ENCODE results near the gene RBM5. TPM values are rescaled to one million over a fixed set of nuclear protein-coding genes. Genes with fewer than 3 reads are reported as not detected.

Gene RBM5
- total RNA-seq, 1 experiment from 2014 or later = 89.1 TPM

DNA sequence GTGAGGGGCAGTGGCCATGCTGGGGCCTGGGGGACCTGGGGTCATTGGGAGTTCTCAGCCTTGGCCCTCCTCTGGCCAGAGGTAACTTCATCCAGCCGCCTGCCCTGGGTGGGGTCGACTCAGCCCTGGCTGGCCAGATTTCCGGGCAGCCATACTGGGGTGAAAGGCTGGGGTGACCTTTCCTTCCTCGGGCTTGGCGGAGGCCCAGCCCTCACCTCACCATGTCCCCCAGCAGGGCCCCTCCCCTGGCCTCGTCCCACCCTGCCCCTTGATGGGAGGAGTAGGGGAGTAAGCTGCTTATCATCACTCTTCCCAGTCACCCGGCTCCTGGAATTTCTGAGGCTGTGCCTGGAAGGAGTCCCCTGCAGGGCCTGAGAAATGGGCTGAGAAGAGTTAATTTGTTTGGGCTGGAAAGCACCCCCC is 71.9 kb downstream of the RBM5 start (continued):
- TF ChIP-seq, protein P1, sequence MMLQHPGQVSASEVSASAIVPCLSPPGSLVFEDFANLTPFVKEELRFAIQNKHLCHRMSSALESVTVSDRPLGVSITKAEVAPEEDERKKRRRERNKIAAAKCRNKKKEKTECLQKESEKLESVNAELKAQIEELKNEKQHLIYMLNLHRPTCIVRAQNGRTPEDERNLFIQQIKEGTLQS (IDR thresholded peaks at IDR 0.05) = no peak
- TF ChIP-seq ELF1 (IDR thresholded peaks at IDR 0.05; ENCODE audit: borderline replicate concordance, low read depth) (no peak), EZH2phosphoT487 (IDR thresholded peaks at IDR 0.05; ENCODE audit: borderline replicate concordance) (no peak), FOSL1 (IDR thresholded peaks at IDR 0.05; ENCODE audit: low read depth) (no peak), EGR1 (IDR thresholded peaks at IDR 0.05; ENCODE audit: low read depth) (no peak), ZFX (IDR thresholded peaks at IDR 0.05) (no peak), ZNF274 (IDR thresholded peaks at IDR 0.05; ENCODE audit: low read depth, low read length) (no peak), TCF7L2 (IDR thresholded peaks at IDR 0.05; ENCODE audit: borderline replicate concordance, extremely low read depth, insufficient read depth, insufficient read length) (no peak), CEBPB (IDR thresholded peaks at IDR 0.05; ENCODE audit: low read depth) (no peak), EZH2 (IDR thresholded peaks at IDR 0.05) (no peak)

DNA sequence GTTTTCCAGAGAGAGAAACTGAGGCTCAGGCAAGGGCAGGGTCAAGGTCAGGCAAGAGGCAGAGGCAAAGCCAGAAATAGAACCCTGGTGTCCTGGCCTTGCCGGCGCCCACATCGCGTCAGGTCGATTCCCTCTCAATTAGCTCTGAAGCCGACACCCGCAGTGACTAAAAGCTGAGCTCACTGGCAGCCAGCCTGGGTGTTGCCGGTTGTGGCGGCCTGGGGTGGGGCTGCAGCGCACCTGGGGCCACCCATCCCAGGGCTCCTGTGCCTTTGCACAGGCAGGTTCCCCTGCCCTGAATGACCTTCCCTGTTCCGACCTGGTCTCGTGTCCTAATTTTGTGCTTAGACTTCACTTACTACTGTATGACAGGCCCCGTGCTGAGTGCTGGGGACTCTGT is 72.6 kb downstream of the RBM5 start:
- no peaks in the 10 kb centered on the region for H3K79me2 ChIP-seq (ENCODE audit: insufficient read depth, low read length)

More for the DNA sequence above, 72.6 kb downstream of the RBM5 start:
- POLR2A ChIA-PET = no interaction called here
- ATAC-seq = peak; percentile 31
- no peak for DNase-seq (ENCODE audit: low read depth, low spot score)
- RAD21 ChIA-PET (ENCODE audit: low non-redundant PET in 1 of 2, low total read pairs in 2 of 2, uncharacterized antibody in 2 of 2, unreplicated experiment in 2 of 2) = no interaction called here
- no peaks in the 10 kb centered on the region for H3K9me2 ChIP-seq (ENCODE audit: insufficient read depth)
- CTCF ChIA-PET = no interaction called here
- H3K9ac ChIP-seq (ENCODE audit: low read length) = no peak overlapping the region
- peaks cover 9 to 39% of the 10 kb centered on the region in 2 experiments for H3K4me1 ChIP-seq (ENCODE audit: control insufficient read depth in 1 of 2, insufficient read depth in 2 of 2, low read length in 2 of 2)
- H3K36me3 ChIP-seq (ENCODE audit: control insufficient read depth in 1 of 2, insufficient read depth in 2 of 2, low read length in 2 of 2) = no peaks in the 10 kb centered on the region; a peak in 1 of 4 replicates
- no peak overlapping the region for H3K4me3 ChIP-seq (replicated peaks in 1 of 2; ENCODE audit: low read depth in 1 of 2, low read length in 2 of 2)
- TF ChIP-seq, protein P2, sequence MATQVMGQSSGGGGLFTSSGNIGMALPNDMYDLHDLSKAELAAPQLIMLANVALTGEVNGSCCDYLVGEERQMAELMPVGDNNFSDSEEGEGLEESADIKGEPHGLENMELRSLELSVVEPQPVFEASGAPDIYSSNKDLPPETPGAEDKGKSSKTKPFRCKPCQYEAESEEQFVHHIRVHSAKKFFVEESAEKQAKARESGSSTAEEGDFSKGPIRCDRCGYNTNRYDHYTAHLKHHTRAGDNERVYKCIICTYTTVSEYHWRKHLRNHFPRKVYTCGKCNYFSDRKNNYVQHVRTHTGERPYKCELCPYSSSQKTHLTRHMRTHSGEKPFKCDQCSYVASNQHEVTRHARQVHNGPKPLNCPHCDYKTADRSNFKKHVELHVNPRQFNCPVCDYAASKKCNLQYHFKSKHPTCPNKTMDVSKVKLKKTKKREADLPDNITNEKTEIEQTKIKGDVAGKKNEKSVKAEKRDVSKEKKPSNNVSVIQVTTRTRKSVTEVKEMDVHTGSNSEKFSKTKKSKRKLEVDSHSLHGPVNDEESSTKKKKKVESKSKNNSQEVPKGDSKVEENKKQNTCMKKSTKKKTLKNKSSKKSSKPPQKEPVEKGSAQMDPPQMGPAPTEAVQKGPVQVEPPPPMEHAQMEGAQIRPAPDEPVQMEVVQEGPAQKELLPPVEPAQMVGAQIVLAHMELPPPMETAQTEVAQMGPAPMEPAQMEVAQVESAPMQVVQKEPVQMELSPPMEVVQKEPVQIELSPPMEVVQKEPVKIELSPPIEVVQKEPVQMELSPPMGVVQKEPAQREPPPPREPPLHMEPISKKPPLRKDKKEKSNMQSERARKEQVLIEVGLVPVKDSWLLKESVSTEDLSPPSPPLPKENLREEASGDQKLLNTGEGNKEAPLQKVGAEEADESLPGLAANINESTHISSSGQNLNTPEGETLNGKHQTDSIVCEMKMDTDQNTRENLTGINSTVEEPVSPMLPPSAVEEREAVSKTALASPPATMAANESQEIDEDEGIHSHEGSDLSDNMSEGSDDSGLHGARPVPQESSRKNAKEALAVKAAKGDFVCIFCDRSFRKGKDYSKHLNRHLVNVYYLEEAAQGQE (IDR thresholded peaks at IDR 0.05; ENCODE audit: low read depth) = no peak
- no peak for TF ChIP-seq SP1 (IDR thresholded peaks at IDR 0.05; ENCODE audit: low read depth)
- TF ChIP-seq, protein P1 (IDR thresholded peaks at IDR 0.05) = no peak
- TF ChIP-seq EZH2 (IDR thresholded peaks at IDR 0.05) = no peak
- TF ChIP-seq CEBPB (IDR thresholded peaks at IDR 0.05; ENCODE audit: low read depth) = no peak
- TF ChIP-seq ZNF274 (IDR thresholded peaks at IDR 0.05; ENCODE audit: low read depth, low read length) = no peak
- no peak for TF ChIP-seq POLR2A (IDR thresholded peaks at IDR 0.05; ENCODE audit: borderline replicate concordance, extremely low read depth, insufficient read depth, insufficient read length)
- TF ChIP-seq, protein P3, sequence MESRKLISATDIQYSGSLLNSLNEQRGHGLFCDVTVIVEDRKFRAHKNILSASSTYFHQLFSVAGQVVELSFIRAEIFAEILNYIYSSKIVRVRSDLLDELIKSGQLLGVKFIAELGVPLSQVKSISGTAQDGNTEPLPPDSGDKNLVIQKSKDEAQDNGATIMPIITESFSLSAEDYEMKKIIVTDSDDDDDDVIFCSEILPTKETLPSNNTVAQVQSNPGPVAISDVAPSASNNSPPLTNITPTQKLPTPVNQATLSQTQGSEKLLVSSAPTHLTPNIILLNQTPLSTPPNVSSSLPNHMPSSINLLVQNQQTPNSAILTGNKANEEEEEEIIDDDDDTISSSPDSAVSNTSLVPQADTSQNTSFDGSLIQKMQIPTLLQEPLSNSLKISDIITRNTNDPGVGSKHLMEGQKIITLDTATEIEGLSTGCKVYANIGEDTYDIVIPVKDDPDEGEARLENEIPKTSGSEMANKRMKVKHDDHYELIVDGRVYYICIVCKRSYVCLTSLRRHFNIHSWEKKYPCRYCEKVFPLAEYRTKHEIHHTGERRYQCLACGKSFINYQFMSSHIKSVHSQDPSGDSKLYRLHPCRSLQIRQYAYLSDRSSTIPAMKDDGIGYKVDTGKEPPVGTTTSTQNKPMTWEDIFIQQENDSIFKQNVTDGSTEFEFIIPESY (IDR thresholded peaks at IDR 0.05; ENCODE audit: extremely low read depth, insufficient replicate concordance, low read length) = no peak
- peak overlapping the region; percentile 42 for H3K4me2 ChIP-seq (ENCODE audit: low read length)
- no TSS peak for BruUV-seq (replicated peaks)
- no peaks in the 10 kb centered on the region for H4K20me1 ChIP-seq (ENCODE audit: insufficient read depth)
- intact Hi-C loops (cut with micrococcal nuclease) = no loop called here
- H3K9me3 ChIP-seq (ENCODE audit: control insufficient read depth in 1 of 2, insufficient read depth in 1 of 2, low read depth in 1 of 2, low read length in 2 of 2) = no peaks in the 10 kb centered on the region
- no peak overlapping the region for H3K27ac ChIP-seq (ENCODE audit: low read depth, low read length)
- H2AFZ ChIP-seq (ENCODE audit: low read depth, low read length, poor library complexity, severe bottlenecking) = no peak overlapping the region
- H3K27me3 ChIP-seq (ENCODE audit: insufficient read depth, low read length) = no peaks in the 10 kb centered on the region
